Adrenal gland (tissue), 12 donors: ENCODE measurements around the gene SORL1. TPM values are rescaled to one million over a fixed set of nuclear protein-coding genes. Genes with fewer than 3 reads are reported as not detected.

Experiments
- DNase-seq, 7 donors: peaks; one replicate each; pipeline ENCODE4 v3.0.0-alpha.2; 2019 to 2020
- H3K27ac ChIP-seq, 5 donors: fragments of 200-600 bp; sonication (generic) in 4 of 5; 1 replicate in 3 of 5; 2 replicates in 2 of 5; pipeline versions ENCODE4 v1.5.1 to v1.8.0; 2016 to 2020; ENCODE audit warnings: mild to moderate bottlenecking in 1 of 5
- H3K27me3 ChIP-seq: fragments of 200-600 bp; 2 replicates; pipeline ENCODE4 v1.8.0; 2021
- H3K36me3 ChIP-seq, 2 donors: fragments of 200-600 bp; replicated peaks in 1 of 2; 1 replicate in 1 of 2; 2 replicates in 1 of 2; pipeline versions ENCODE4 v1.5.1 to v1.8.0; 2018 to 2022
- H3K4me1 ChIP-seq, 2 donors: fragments of 200-600 bp; replicated peaks in 1 of 2; 1 replicate in 1 of 2; 2 replicates in 1 of 2; pipeline versions ENCODE4 v1.5.1 to v1.8.0; 2018 to 2021
- H3K4me3 ChIP-seq, 4 donors: fragments of 200-600 bp; sonication (generic) in 3 of 4; one replicate each; pipeline ENCODE4 v1.5.1; 2016 to 2018
- H3K9me3 ChIP-seq, 3 donors: fragments of 200-600 bp; sonication (generic) in 1 of 3; replicated peaks in 1 of 3; 1 replicate in 2 of 3; 2 replicates in 1 of 3; pipeline versions ENCODE4 v1.5.1 to v1.8.0; 2016 to 2021
- POLR2A ChIP-seq, 2 donors: fragments of 450-650 bp; IDR thresholded peaks; one replicate each; pipeline ENCODE4 v1.6.1; 2017; ENCODE audit warnings: antibody characterized with exemption in 2 of 2, mild to moderate bottlenecking in 2 of 2, moderate library complexity in 1 of 2
- WGBS, 4 donors: extraction: QIAGEN DNeasy Blood & Tissue Kit in 2 of 4; methylation state at CpG; one replicate each; pipeline versions ENCODE4 v1.1.5 to v1.1.7; 2013 to 2017; 5-methylcytosine and 5-hydroxymethylcytosine counted together
- intact Hi-C, 2 donors: fragments of 100-400 bp; cut with DNase I; formaldehyde crosslinking; loops; one replicate each; pipeline versions ENCODE4 v1.14.1 to v1.15.0; 2022 to 2023
- polyA plus RNA-seq, 3 donors: library from polyadenylated mRNA; stranded (reverse); fragments of 200-250 nt in 2 of 3; fragments of 350-450 nt in 1 of 3; fragmentation: Illumina TruSeq in 1 of 3; extraction: RNeasy Lipid Tissue Mini Kit (QIAGEN cat#74804) in 1 of 3; gene quantifications; one replicate each; pipeline ENCODE4 v1.2.3, GENCODE V29; 2013 to 2014
- total RNA-seq, 9 donors: library from RNA; depleted of rRNA in 4 of 9; stranded (reverse); fragments of >200 nt in 4 of 9; fragments of 120-200 nt in 1 of 9; fragmentation: NEBNext Ultra II Directional in 1 of 9; extraction: Animal tissue kit (Norgen Biotek cat#: 25700) in 1 of 9; gene quantifications; one replicate each; pipeline versions ENCODE4 v1.1.0 to v1.2.4, GENCODE V29; 2013 to 2023
- TF ChIP-seq, protein P1 (sequence below), 6 experiments: fragments of 450-650 bp in 4 of 6; fragments of 200-600 bp in 2 of 6; sonication (generic) in 1 of 6; IDR thresholded peaks; 1 replicate in 5 of 6; 2 replicates in 1 of 6; pipeline versions ENCODE4 v1.5.1 to v1.8.0; 2016 to 2021; ENCODE audit warnings: antibody characterized with exemption in 6 of 6, mild to moderate bottlenecking in 2 of 6, moderate library complexity in 1 of 6
- donor health status: healthy with polysubstance abuse.
- donor health status: Bipolar disorder and iron deficiency.
- donor health status: DM: yes; HTN: yes; CAD: no.
- donor health status: DM: no; HTN: no; CAD: no.
- donor health status: DM: no; HTN: no; CAD: no.
- donor health status: DM: yes; HTN: yes; CAD: no.

The SORL1 gene
- total and polyA plus RNA-seq, 12 donors: 1.0 to 28.6 (median 8.9) TPM

DNA sequence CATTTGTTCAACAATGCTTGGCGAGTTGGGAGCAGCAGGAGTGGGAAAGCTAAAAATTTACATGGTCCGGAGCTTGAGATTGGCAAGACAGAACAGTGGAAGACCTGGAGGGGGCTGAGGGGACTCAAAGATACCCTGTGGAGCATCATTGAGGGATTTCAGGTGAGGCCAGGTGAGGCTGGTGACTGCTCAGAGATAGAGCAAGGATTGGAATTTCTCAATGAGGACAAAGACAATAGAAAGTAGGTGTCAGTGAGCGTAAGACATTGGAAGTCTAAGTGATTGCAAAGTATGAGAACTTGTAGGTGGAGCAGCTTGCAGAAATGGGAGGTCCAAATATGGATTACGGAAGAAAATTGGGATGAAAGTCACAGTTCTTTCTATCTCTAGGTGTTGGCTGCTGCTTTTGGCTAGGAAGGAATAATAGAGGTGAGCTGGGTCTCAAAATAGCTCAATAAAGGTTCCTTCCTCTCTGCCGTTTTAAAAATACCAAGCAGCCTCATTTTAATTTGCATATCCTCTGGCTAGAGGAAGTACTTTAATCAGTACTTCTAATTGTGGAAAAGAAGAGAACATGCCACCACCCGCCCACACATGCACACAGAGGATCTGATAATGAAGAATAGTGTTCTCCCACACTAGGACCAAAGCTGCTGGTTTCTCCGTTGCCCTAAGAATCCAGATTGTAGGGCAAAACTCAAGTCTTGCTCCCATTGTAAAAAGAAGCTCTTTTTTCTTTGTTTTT lies 42.4 kb downstream of the SORL1 start:
- Histone ChIP-seq H3K36me3 (no peaks in the 10 kb centered on the region), H3K27ac (no peak overlapping the region), H3K9me3 (no peaks in the 10 kb centered on the region), H3K4me3 (no peak overlapping the region), H3K4me1 (no peaks in the 10 kb centered on the region), H3K27me3 (no peaks in the 10 kb centered on the region)
- intact Hi-C loops: no loop called here
- no peak for DNase-seq
- 73 to 81% (median 79%) methylated on average over 7 of the region's 7 CpGs for WGBS, 4 donors
- TF ChIP-seq POLR2A (IDR thresholded peaks at IDR 0.05): no peak
- TF ChIP-seq, protein P1, sequence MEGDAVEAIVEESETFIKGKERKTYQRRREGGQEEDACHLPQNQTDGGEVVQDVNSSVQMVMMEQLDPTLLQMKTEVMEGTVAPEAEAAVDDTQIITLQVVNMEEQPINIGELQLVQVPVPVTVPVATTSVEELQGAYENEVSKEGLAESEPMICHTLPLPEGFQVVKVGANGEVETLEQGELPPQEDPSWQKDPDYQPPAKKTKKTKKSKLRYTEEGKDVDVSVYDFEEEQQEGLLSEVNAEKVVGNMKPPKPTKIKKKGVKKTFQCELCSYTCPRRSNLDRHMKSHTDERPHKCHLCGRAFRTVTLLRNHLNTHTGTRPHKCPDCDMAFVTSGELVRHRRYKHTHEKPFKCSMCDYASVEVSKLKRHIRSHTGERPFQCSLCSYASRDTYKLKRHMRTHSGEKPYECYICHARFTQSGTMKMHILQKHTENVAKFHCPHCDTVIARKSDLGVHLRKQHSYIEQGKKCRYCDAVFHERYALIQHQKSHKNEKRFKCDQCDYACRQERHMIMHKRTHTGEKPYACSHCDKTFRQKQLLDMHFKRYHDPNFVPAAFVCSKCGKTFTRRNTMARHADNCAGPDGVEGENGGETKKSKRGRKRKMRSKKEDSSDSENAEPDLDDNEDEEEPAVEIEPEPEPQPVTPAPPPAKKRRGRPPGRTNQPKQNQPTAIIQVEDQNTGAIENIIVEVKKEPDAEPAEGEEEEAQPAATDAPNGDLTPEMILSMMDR (IDR thresholded peaks at IDR 0.05): no peak

DNA sequence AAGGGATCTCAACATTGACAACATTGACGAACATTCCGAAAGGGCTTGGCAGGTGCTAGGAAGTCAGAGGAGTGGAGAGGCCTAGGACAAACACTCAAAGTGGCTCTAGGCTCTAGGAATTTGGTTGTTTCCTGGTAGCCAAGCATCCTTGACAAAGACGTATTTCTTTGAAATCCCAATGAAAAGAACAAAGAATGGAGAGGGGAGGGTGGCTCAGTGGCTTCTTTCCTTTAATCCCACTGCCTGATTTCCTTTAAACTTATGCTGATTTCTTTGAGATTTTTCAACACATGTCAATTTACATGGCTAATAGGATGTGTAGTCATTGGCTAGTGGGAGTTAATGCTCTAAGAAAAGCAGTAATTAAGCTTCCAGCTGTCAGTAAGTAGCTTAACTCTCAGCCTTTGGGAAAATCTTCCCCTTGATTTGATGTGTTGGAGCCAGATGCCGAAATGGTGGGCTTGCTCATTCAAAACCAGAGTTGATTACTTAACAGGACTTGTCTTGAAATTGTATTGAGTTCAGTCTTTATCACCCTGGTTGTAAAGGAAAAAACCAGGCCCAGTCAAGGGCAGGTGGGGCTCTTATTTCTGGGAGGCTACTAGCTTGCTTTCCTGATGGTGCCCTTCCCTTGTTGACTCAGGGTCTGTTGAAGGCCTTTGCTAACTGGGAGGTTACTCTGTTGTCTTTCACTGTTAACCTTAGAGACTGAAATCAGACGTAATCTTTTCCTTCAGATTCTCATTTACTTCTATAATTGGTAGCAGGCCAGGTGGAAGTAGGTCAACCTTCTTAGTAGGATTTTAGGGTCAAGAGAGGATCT lies 45.3 kb downstream of the SORL1 start:
- no peaks in the 10 kb centered on the region for H3K36me3 ChIP-seq
- intact Hi-C loops: no loop called here
- no peak overlapping the region for H3K27ac ChIP-seq
- no peaks in the 10 kb centered on the region for H3K4me1 ChIP-seq
- DNase-seq: no peak
- H3K27me3 ChIP-seq: no peaks in the 10 kb centered on the region
- WGBS, 4 donors: 65 to 88% (median 79%) methylated on average over 5 of the region's 5 CpGs
- no peak overlapping the region for H3K4me3 ChIP-seq
- TF ChIP-seq POLR2A (IDR thresholded peaks at IDR 0.05): no peak
- TF ChIP-seq, protein P1 (IDR thresholded peaks at IDR 0.05): no peak
- no peaks in the 10 kb centered on the region for H3K9me3 ChIP-seq

DNA sequence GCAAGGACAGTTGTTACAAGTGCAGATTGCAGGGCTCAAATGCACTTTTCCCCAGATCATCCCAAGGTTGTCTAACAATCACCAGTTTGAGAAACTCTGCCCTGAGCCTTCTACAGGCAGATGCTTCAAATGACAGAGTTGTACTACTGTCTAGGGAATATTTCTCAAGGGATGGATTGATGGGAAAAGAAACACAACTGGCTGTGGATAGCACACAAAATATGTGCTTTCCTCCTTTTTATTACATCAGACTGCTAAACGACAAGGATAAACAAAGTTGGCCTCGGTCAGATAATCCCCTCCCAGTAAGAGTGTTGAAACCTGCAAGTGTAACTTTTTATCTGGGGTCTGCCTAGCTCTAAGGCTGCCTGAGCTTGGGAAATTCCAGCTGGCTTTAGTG lies 47.3 kb downstream of the SORL1 start:
- intact Hi-C loops: no loop called here
- Histone ChIP-seq H3K4me3 (no peak overlapping the region), H3K27ac (no peak overlapping the region)

DNA sequence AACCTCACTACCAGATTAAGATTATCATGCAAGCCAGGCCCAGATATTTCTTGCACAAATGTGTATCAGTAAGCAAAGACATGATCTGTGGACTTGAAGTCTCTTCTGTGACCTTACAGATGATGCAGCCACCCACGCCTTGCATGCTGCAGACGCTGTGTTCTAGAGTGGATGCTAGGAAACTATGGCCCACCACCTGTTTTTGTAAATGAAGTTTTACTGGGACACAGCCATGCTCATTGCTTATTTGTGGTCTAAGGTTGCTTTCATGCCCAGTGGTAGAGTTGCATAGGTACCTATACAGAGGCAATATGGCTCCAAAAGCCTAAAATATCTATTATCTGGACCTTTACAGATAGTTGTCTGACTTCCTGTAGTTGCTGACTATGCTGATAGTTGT lies 48.2 kb downstream of the SORL1 start:
- H3K27ac ChIP-seq: no peak overlapping the region
- intact Hi-C loops: no loop called here
- H3K4me1 ChIP-seq: no peaks in the 10 kb centered on the region
- 48 to 82% (median 71%) methylated on average over 2 of the region's 2 CpGs for WGBS, 4 donors
- no peak overlapping the region for H3K4me3 ChIP-seq
- no peak for DNase-seq
- TF ChIP-seq, protein P1 (IDR thresholded peaks at IDR 0.05): no peak
- no peak for TF ChIP-seq POLR2A (IDR thresholded peaks at IDR 0.05)
- no peaks in the 10 kb centered on the region for H3K27me3 ChIP-seq
- no peaks in the 10 kb centered on the region for H3K36me3 ChIP-seq
- H3K9me3 ChIP-seq: no peaks in the 10 kb centered on the region

More for the DNA sequence above, 47.3 kb downstream of the SORL1 start:
- TF ChIP-seq POLR2A (IDR thresholded peaks at IDR 0.05): no peak
- TF ChIP-seq, protein P1 (IDR thresholded peaks at IDR 0.05): no peak
- WGBS, 4 donors: 19 to 46% (median 26%) methylated on average over 2 of the region's 2 CpGs
- DNase-seq: no peak
- H3K9me3 ChIP-seq: no peaks in the 10 kb centered on the region
- H3K36me3 ChIP-seq: no peaks in the 10 kb centered on the region
- H3K4me1 ChIP-seq: no peaks in the 10 kb centered on the region
- no peaks in the 10 kb centered on the region for H3K27me3 ChIP-seq
